Activated T-helper 1 cell treated with anti-CD3 and anti-CD28 coated beads, Interleukin-12 subunit alpha, Interleukin-12 subunit beta, Interleukin-2, Interleukin-4 antibody, amounts not matched to agents 30 ng/mL and 10 ng/mL and 1 ng/mL, durations not matched to agents 14 hours and 24 hours and 36 hours (primary cell): ENCODE results near the gene UST. TPM values are rescaled to one million over a fixed set of nuclear protein-coding genes. Genes with fewer than 3 reads are reported as not detected.
"Not testable (repeated sequence)": the region's sequence is repeated elsewhere in the genome, so short reads cannot be mapped to it uniquely, and the experiment has no call there.

Experiments used
- DNase-seq: peaks from one replicate; pipeline ENCODE4 v3.0.0; 2021; ENCODE audit warnings: low spot score
- H3K27ac Mint-ChIP-seq: one replicate; pipeline ENCODE4 v1.8.0; 2021; ENCODE audit warnings: mild to moderate bottlenecking, mixed read lengths
- H3K27me3 Mint-ChIP-seq: one replicate; pipeline ENCODE4 v1.8.0; 2022; ENCODE audit warnings: mild to moderate bottlenecking, moderate library complexity, mixed read lengths; ENCODE audit not compliant: insufficient read depth
- H3K36me3 Mint-ChIP-seq: one replicate; pipeline ENCODE4 v1.8.0; 2021; ENCODE audit warnings: low read depth, mixed read lengths
- H3K4me1 Mint-ChIP-seq: one replicate; pipeline ENCODE4 v1.8.0; 2021; ENCODE audit warnings: low read depth, mixed read lengths
- H3K4me3 Mint-ChIP-seq: one replicate; pipeline ENCODE4 v1.8.0; 2021; ENCODE audit warnings: mild to moderate bottlenecking, moderate library complexity, mixed read lengths
- H3K9me3 Mint-ChIP-seq: one replicate; pipeline ENCODE4 v1.8.0; 2021; ENCODE audit warnings: mixed read lengths
- intact Hi-C: fragments of 100-400 bp; cut with micrococcal nuclease; formaldehyde crosslinking; loops from one replicate; pipeline ENCODE4 v1.15.1; 2024
- total RNA-seq: library from RNA; stranded (reverse); gene quantifications from 2 replicates; pipeline ENCODE4 v1.2.3, GENCODE V29; 2022

UST gene
- total RNA-seq, 1 donor from 2014 or later: 0.49 TPM

- Mint-ChIP-seq H3K27me3 (peaks cover 58% of the 10 kb centered on the region), H3K9me3 (no peaks in the 10 kb centered on the region), H3K36me3 (no peaks in the 10 kb centered on the region), H3K27ac (peak overlapping the region; percentile 54), H3K4me3 (peak overlapping the region; percentile 11), H3K4me1 (peaks cover 30% of the 10 kb centered on the region)
- no peak for DNase-seq
- intact Hi-C loops: loop anchor here (5.0 to 10.0 kb wide), 2 partner anchors 557 to 1909 kb away; no protein-coding TSS in a partner anchor
Observed at GRCh38 chr6:148761527-148762011, 14.7 kb downstream of the UST start.

- Mint-ChIP-seq H3K36me3 (no peaks in the 10 kb centered on the region), H3K4me1 (peaks cover 30% of the 10 kb centered on the region), H3K27me3 (peaks cover 57% of the 10 kb centered on the region), H3K9me3 (no peaks in the 10 kb centered on the region), H3K4me3 (no peak overlapping the region), H3K27ac (no peak overlapping the region)
- intact Hi-C loops: loop anchor here (5.0 to 10.0 kb wide), 2 partner anchors 557 to 1910 kb away; no protein-coding TSS in a partner anchor
- DNase-seq: no peak
Observed at GRCh38 chr6:148762231-148762630, 15.4 kb downstream of the UST start.

GRCh38 chr6:148764259-148765020 is 17.6 kb downstream of the UST start:
- Mint-ChIP-seq H3K27me3 (peaks cover 65% of the 10 kb centered on the region), H3K4me1 (peaks cover 18% of the 10 kb centered on the region)
- H3K4me3 Mint-ChIP-seq, H3K9me3 Mint-ChIP-seq, H3K27ac Mint-ChIP-seq, DNase-seq, H3K36me3 Mint-ChIP-seq: not testable (repeated sequence)
- intact Hi-C loops: loop anchor here (5.0 to 10.0 kb wide), 2 partner anchors 560 to 1912 kb away; no protein-coding TSS in a partner anchor

- Mint-ChIP-seq H3K27ac (no peak overlapping the region), H3K4me3 (no peak overlapping the region), H3K4me1 (peaks cover 6% of the 10 kb centered on the region), H3K27me3 (peaks cover 68% of the 10 kb centered on the region), H3K9me3 (no peaks in the 10 kb centered on the region), H3K36me3 (no peaks in the 10 kb centered on the region)
- DNase-seq: no peak
- intact Hi-C loops: loop anchor here (10.0 kb wide), 1 partner anchor 561 kb away; no protein-coding TSS in a partner anchor
Observed at GRCh38 chr6:148765898-148766808, 19.3 kb downstream of the UST start.

GRCh38 chr6:148768646-148769270 is 21.9 kb downstream of the UST start:
- Mint-ChIP-seq H3K4me3 (no peak overlapping the region), H3K36me3 (no peaks in the 10 kb centered on the region), H3K4me1 (peaks cover 6% of the 10 kb centered on the region)

GRCh38 chr6:148769304-148769968 is 22.6 kb downstream of the UST start:
- Mint-ChIP-seq H3K9me3 (no peaks in the 10 kb centered on the region), H3K36me3 (no peaks in the 10 kb centered on the region), H3K27ac (no peak overlapping the region), H3K4me1 (peaks cover 6% of the 10 kb centered on the region), H3K27me3 (peaks cover 59% of the 10 kb centered on the region), H3K4me3 (no peak overlapping the region)
- no peak for DNase-seq
- intact Hi-C loops: loop anchor here (10.0 kb wide), 1 partner anchor 565 kb away; no protein-coding TSS in a partner anchor

More at GRCh38 chr6:148768646-148769270, 21.9 kb downstream of the UST start:
- H3K27me3 Mint-ChIP-seq: peaks cover 62% of the 10 kb centered on the region
- no peak overlapping the region for H3K27ac Mint-ChIP-seq
- intact Hi-C loops: loop anchor here (10.0 kb wide), 1 partner anchor 564 kb away; no protein-coding TSS in a partner anchor
- no peaks in the 10 kb centered on the region for H3K9me3 Mint-ChIP-seq
- DNase-seq: no peak

- H3K27me3 Mint-ChIP-seq: peaks cover 56% of the 10 kb centered on the region
- H3K4me3 Mint-ChIP-seq: no peak overlapping the region
Observed at GRCh38 chr6:148770408-148771211, 23.8 kb downstream of the UST start.

GRCh38 chr6:148771212-148771601 is 24.4 kb downstream of the UST start:
- Mint-ChIP-seq H3K4me3 (no peak overlapping the region), H3K27ac (no peak overlapping the region), H3K4me1 (peaks cover 6% of the 10 kb centered on the region), H3K27me3 (peaks cover 50% of the 10 kb centered on the region), H3K36me3 (no peaks in the 10 kb centered on the region), H3K9me3 (no peaks in the 10 kb centered on the region)
- DNase-seq: no peak
- intact Hi-C loops: no loop called here

More at GRCh38 chr6:148770408-148771211, 23.8 kb downstream of the UST start:
- no peaks in the 10 kb centered on the region for H3K36me3 Mint-ChIP-seq
- peaks cover 6% of the 10 kb centered on the region for H3K4me1 Mint-ChIP-seq
- H3K9me3 Mint-ChIP-seq: no peaks in the 10 kb centered on the region
- intact Hi-C loops: no loop called here
- H3K27ac Mint-ChIP-seq: no peak overlapping the region
- no peak for DNase-seq

- Mint-ChIP-seq H3K27ac (no peak overlapping the region), H3K4me1 (peaks cover 6% of the 10 kb centered on the region), H3K27me3 (peaks cover 45% of the 10 kb centered on the region), H3K36me3 (no peaks in the 10 kb centered on the region), H3K9me3 (no peaks in the 10 kb centered on the region), H3K4me3 (no peak overlapping the region)
- DNase-seq: no peak
- intact Hi-C loops: no loop called here
Observed at GRCh38 chr6:148771896-148772554, 25.2 kb downstream of the UST start.

- H3K4me3 Mint-ChIP-seq: no peak overlapping the region
- no peaks in the 10 kb centered on the region for H3K36me3 Mint-ChIP-seq
- H3K27ac Mint-ChIP-seq: no peak overlapping the region
- no peaks in the 10 kb centered on the region for H3K9me3 Mint-ChIP-seq
- peaks cover 24% of the 10 kb centered on the region for H3K27me3 Mint-ChIP-seq
- intact Hi-C loops: no loop called here
- H3K4me1 Mint-ChIP-seq: peaks cover 6% of the 10 kb centered on the region
- no peak for DNase-seq
Observed at GRCh38 chr6:148775161-148775560, 28.3 kb downstream of the UST start.
